Measurements from ENCODE around the gene TBC1D32.
"Not testable (repeated sequence)": the region's sequence is repeated elsewhere in the genome, so short reads cannot be mapped to it uniquely, and the experiment has no call there.

- TF ChIP-seq, protein P1, sequence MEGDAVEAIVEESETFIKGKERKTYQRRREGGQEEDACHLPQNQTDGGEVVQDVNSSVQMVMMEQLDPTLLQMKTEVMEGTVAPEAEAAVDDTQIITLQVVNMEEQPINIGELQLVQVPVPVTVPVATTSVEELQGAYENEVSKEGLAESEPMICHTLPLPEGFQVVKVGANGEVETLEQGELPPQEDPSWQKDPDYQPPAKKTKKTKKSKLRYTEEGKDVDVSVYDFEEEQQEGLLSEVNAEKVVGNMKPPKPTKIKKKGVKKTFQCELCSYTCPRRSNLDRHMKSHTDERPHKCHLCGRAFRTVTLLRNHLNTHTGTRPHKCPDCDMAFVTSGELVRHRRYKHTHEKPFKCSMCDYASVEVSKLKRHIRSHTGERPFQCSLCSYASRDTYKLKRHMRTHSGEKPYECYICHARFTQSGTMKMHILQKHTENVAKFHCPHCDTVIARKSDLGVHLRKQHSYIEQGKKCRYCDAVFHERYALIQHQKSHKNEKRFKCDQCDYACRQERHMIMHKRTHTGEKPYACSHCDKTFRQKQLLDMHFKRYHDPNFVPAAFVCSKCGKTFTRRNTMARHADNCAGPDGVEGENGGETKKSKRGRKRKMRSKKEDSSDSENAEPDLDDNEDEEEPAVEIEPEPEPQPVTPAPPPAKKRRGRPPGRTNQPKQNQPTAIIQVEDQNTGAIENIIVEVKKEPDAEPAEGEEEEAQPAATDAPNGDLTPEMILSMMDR (IDR thresholded peaks at IDR 0.05; ENCODE audit: insufficient read depth, low read length): not testable (repeated sequence)
- TF ChIP-seq, protein P2, sequence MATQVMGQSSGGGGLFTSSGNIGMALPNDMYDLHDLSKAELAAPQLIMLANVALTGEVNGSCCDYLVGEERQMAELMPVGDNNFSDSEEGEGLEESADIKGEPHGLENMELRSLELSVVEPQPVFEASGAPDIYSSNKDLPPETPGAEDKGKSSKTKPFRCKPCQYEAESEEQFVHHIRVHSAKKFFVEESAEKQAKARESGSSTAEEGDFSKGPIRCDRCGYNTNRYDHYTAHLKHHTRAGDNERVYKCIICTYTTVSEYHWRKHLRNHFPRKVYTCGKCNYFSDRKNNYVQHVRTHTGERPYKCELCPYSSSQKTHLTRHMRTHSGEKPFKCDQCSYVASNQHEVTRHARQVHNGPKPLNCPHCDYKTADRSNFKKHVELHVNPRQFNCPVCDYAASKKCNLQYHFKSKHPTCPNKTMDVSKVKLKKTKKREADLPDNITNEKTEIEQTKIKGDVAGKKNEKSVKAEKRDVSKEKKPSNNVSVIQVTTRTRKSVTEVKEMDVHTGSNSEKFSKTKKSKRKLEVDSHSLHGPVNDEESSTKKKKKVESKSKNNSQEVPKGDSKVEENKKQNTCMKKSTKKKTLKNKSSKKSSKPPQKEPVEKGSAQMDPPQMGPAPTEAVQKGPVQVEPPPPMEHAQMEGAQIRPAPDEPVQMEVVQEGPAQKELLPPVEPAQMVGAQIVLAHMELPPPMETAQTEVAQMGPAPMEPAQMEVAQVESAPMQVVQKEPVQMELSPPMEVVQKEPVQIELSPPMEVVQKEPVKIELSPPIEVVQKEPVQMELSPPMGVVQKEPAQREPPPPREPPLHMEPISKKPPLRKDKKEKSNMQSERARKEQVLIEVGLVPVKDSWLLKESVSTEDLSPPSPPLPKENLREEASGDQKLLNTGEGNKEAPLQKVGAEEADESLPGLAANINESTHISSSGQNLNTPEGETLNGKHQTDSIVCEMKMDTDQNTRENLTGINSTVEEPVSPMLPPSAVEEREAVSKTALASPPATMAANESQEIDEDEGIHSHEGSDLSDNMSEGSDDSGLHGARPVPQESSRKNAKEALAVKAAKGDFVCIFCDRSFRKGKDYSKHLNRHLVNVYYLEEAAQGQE (IDR thresholded peaks at IDR 0.05; ENCODE audit: insufficient replicate concordance, low read depth): not testable (repeated sequence)
- not testable (repeated sequence) for TF ChIP-seq POLR2AphosphoS5 (IDR thresholded peaks at IDR 0.05; ENCODE audit: low read depth)
Observed at GRCh38 chr6:121068749-121069148, 265.5 kb downstream of the TBC1D32 start.
